Non-pigmented ciliary epithelial cell (primary cell): ENCODE results near the gene SLC44A2.

Source experiments
- DNase-seq: peaks from one replicate; pipeline ENCODE4 v3.0.0-alpha.2; 2010; ENCODE audit warnings: low read depth

The SLC44A2 gene

DNA sequence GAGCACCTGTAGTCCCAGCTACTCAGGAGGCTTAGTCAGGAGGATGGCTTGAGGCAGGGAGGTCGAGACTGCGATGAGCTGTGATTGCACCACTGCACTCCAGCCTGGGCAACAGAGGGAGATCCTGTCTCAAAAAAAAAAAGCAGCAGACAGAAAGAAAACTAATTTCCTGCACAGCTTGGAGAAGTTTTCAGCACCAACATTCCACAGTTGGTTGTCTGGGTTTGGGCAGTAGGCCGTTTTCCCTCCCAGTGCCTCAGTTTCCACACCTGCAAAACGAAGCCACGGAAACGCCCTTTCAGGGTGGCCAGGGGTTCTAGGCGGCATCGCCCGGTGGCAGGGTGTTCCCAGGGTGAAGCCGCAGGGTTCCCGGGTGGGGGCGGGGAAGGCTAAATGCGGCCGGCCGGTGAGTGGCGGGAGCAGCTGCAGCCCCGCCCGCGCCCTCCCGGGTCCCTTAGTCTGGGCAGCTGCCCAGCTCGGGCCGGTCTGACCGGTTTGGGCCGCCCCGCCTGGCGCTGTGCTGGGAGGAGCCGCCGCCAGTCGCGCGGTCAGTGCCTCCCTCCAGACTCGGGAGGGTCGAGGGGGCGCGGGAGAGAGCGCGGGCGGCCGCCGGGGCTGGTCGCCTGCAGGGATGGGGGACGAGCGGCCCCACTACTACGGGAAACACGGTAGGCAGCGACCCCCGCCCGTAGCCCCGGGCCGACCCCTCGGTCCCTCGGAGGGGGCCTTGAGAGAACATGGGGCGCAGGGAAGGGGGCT lies at the start of gene SLC44A2:
Gene SLC44A2, plus strand, starts transcription at position 551 of the 759 bp plus-strand sequence. Its CDS starts 81 bp downstream, at position 632.
- DNase-seq, result no peak

DNA sequence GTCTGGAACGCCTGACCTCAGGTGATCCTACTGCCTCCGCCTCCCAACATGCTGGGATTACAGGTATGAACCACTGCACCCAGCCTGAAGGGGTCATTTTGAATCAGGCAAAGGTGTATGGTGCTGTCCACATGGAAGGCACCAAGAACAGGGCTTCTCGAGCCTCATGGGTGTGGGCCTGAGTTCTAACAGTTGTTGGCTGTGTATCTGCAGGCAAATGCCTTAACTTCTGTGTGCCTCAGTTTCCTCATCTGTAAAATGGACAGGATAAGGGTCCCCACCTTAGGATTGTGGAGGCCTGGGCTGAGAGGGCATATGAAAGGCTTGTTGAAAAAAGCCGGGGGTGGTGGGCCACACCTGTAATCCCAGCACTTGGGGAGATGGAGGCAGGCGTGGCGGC lies 47.4 kb upstream of the SLC44A2 start:
- DNase-seq, result no peak

DNA sequence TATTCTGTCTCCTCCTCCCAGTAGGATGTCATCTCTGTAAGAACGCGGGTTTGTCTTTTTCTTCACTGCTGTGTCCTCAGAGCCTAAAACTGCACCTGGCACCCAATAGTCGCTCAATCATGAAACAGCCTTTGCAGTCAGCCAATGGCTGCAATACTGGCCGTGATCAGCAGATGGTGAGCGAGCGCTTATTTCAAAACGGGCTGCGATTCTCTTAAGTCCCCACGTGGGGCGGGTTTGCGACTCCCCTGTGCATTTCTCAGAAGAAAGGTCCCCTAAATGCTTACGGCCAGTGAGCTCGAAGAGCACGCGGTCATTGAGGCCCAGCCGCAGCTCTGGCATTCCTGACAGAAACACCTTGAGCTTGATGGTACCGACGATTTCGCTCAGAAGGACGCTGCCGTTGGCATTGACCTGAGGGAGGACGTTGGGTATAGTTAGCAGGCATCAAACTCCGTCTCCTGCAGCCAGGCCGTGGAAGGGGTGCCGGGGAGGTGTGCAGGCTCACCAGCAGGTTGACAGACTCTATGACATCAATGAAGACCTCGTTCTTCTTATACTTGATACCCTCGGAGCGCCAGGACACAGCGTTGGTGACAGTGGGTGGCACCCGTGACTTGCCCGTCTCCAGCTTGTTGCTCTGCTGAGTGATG lies 44.2 kb upstream of the SLC44A2 start:
- DNase-seq, result peak; percentile 66

DNA sequence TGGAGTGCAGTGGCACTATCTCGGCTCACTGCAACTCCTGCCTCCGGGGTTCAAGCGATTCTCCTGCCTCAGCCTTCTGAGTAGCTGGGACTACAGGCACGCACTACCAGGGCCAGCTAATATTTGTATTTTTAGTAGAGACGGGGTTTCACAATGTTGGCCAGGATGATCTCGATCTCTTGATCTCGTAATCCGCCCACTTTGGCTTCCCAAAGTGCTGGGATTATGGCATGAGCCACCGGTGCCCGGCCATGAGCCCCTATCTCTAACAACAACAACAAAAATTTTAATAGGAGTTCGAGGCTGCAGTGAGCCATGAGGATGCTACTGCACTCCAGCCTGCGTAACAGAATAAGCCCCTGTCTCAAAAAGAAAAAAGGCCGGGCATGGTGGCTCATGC lies 43.3 kb upstream of the SLC44A2 start:
- no peak for DNase-seq

DNA sequence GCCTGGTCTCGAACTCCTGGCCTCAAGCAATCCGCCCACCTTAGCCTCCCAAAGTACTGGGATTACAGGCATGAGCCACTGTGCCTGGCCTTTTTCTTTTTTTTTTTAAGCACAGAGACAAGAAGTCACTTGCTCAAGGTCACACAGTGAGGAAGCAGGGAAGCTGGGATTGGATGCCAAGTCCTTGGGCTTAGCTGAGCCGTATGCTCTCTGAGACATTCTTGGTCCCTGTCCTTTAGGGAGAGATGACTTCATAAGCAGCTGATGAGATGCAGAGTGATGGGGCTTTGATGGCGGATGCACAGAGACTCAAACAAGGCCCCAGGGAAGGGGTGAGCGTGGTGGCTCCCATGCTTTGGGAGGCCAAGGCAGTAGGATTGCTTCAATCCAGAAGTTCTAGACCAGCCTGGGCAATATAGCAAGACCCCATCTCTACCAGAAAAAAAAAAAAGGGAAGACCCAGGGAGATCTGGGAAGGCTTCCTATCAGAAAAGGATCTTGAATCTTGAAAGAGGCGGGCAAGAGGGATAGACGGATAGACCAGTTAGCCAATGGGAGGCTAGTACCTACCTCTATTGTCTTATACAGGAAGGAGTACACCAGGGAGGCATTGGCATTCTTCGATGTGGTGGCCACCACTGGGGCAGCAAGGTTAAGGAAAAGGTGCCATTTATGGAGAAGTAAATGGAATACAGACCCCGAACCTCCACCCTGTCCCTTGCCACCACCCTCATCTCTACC lies 42.1 kb upstream of the SLC44A2 start:
- no peak for DNase-seq

DNA sequence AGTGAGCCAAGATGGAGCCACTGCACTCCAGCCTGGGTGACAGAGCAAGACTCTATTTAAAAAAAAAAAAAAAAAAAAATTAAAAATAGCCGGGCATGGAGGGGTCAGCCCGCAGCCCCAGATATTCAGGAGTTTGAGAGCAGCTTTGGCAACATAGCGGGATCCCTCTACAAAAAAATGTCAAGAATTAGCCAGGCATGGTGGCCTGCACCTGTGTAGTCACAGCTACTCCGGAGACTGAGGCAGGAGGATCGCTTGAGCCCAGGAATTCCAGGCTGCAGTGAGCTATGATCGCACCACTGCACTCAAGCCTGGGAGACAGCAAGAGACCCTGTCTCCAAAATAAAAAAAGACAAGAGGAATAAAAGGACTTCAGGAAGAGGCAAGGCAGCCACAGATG lies 39.0 kb upstream of the SLC44A2 start:
- no peak for DNase-seq

DNA sequence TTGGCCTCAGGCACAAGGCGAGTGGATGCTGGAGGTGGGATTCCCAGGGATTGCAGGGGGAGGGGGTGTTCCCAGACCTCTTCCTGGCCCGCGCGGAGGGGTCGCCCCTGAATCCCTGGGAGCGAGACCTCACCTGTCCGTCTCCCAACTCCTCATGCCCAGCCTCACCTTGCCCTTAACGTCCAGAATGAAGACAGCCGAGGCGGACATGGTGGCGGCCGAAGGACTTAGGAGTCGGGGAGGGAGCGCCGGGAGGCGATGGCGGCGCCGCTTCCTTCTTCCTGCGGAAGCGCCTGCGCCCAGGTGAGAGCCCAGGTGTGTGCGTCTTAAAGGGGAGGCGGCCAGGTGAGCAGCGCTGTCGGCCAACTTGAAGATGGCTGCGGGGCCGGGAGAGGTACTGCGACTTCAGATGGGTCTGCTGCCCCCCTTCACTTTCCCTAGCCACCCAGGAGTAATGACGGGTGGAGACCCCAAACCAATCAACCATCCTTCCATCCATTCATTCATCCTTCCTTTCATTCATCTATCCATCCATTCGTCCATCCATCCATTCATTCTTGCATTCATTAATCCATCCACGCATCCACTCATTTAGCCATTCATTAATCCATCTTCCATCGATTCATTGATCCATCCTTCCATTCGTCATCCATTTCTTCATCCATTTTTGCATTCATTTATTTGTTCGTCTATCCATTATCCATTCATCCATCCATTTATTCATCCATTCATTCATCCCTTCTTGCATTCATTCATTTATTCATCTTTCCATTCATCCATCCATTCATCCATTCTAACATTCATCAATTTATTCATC lies 38.1 kb upstream of the SLC44A2 start, which contains the start of gene AP1M2:
Gene AP1M2, minus strand, starts transcription at position 291 of the 817 bp plus-strand sequence. Its CDS starts 81 bp downstream, at position 210.
- no peak for DNase-seq

DNA sequence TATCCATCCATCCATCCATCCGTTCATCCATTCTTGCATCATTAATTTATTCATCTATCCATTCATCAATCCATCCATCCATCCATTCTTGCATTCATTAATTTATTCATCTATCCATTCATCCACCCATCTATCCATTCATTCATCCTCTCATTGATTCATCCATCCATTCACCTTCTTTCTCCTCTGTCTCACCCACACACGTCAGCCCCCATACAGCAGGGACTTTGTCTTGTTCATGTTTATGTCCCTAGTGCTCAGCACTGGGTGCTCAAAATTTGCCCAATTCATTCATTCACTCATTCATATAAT lies 37.6 kb upstream of the SLC44A2 start:
- DNase-seq, result no peak

DNA sequence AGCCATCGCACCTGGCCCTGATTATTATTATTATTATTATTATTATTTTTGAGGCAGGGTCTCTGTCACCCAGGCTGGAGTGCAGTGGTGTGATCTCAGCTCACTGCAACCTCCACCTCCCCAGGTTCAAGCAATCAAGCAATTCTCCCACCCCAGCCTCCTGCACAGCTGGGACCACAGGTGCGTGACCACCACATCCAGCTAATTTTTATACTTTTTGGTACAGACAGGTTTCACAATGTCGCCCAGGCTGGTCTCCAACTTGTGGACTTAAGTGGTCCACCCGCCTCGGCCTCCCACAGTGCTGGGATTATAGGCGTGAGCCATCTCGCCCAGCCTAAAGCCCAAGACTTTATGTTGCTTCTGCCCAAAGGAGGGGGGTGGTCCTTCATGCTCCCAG lies 32.2 kb upstream of the SLC44A2 start:
- DNase-seq, result no peak

DNA sequence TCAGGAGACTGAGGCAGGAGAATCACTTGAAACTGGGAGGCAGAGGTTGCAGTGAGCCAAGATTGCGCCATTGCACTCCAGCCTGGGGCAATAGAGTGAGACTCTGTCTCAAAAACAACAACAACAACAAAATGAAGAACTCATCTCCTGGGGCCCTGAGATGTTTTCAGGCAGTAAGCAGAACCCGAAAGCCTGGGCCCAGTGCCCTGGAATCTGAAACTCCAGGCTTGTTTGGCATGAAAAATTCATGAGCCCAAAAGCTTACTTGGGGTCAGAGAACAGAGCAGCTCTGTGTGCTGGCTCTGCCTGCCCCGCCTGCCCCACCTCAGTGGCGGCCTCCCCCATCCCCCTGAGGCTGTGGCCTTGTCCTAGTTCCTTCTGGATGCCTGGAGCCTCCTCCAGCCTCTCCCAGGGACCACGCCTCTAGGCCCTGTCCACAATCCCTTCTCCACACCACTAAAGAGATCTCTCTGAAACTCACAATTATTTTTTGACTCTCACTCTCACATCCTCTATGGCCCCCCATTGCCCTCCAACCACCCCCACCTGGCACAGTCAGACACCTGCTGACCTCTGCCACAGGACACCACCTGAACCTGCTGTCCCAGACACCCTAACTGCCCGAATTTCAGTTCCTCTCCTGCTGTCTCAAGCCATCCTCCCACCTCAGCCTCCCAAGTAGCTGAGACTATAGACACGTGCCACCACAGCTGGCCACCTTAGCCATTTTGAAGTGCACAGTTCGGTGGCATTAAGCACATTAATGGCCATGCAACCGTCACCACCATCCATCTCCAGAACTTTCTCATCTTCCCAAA lies 31.3 kb upstream of the SLC44A2 start:
- DNase-seq, result no peak

DNA sequence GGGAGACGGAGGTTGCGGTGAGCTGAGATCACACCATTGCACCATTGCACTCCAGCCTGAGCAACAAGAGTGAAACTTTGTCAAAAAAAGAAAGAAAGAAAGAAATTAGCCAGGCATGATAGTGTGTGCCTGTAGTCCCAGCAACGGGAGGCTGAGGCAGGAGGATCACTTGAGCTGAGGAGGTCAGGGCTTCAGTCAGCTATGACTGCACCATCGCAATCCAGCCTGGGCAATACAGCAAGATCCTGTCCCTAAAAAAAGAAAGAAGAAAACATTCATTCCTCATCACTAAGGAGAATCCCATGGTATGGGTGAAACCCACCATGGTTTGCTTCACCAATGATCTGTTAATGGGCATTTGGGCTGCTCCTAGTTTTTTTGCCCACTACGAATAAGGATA lies 25.2 kb upstream of the SLC44A2 start:
- no peak for DNase-seq

DNA sequence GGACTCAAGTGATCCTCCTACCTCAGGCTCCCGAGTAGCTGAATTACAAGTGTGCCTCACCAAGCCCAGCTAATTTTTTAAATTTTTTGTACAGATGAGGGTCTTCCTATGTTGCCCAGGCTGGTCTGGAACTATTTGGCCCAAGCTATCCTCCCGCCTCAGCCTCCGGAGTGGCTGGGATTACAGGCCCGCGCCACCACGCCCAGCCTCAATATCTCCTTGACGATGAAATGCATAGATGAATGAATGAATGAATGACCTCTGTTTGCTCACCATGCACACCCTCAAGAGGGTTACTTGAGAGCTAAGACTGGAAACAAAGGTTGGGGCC lies 23.4 kb upstream of the SLC44A2 start:
- DNase-seq, result no peak

DNA sequence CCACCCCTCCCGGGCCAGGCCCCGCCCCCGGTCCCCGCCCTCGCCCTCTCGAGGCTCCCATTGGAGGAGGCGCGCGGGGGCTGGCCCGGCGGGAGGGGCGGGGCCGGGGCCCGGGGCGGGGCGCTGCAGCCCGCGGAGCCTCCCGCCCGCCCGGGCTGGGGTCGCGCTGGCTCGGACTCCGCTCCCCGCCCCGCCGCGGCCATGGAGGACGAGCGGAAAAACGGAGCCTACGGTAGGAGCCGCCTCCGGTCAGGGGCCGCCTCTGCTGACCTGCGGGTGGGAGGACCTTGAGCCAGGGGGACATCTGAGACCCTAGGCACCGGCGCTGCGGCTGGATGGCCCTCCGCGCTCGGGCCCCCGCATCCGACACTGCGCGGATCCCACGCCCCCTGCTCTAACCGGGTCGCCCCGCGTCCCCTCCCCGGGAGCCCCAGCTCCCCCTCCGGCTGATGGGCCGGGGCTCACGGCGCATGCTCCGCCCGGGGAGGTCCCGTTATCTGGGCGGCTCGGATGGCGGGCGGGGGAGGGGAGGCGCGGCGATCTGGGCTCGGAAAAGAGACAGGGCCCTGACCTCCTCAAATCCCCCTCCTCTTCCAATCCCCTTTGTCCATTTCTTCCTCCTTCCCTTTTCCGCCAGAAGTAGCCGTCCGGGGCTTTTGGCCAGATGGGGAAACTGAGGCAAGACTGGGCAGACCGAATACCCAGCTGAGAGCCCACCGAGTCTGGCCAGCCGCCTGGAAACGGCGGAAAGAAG lies 22.8 kb upstream of the SLC44A2 start:
- no peak for DNase-seq

DNA sequence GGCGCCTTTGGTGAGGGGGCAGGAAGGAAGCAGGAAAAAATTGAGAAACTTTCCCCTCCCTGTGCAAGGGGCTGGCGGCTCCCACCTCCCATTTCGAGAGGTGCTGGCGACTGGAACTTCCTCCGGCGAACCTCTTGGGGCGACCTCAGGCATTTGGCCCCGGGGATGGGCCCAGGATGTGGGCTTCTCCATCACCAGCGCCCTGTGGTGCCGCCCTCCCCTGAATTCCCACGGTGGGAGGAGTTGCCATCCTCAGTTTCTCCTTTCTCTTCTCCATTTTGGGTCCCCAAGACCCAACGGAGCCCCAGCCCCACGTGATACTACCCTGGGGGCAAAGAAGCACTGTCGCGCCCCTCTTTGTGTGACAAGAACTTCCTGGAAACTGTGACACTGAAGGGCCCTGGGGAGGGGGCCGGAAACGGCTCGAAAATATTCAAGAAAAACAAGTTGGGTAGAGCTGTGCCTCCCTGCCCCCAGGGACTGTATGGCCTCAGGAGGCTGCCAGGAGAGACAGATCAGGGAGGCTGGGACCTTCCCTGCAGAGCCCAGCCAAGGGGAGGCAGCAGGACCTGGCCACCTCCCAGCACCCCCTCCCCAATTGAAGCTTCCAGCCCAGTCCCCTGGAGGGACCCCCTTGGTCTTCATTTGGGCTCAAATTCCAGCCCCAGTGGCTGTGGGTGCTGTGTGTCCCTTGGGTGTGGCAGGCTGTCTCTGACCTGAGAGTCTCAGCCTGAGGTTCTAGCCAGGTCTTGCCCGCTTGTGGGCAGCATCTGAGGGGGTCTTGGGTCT lies 22.1 kb upstream of the SLC44A2 start:
- no peak for DNase-seq

DNA sequence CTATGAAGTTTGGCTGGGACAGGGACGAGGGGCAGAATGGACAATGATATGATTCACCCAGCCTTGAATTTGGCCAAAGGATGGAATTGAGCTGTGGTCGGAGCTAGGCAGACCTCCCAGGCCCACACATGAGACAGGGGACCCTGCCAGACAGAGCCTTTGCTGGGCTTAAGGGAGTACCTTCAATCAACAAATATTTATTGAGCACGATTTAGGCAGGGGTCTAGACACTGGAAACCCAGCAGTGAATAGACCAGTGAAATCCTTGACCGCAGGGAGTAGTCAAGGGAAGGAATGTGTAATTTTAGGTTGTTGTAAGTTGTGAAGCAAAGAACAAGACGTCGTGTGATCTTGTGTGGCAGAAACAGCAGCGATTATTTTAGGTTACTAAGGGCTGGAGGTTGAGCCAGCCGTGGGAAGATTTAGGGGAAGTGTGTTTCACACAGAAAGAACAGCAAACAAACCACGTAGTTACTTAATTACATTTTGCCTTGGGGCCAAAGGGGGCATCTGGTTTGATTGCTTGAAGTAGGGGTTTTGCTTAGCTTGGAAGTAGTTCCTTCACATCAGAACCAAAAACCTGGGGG lies 21.4 kb upstream of the SLC44A2 start:
- no peak for DNase-seq

DNA sequence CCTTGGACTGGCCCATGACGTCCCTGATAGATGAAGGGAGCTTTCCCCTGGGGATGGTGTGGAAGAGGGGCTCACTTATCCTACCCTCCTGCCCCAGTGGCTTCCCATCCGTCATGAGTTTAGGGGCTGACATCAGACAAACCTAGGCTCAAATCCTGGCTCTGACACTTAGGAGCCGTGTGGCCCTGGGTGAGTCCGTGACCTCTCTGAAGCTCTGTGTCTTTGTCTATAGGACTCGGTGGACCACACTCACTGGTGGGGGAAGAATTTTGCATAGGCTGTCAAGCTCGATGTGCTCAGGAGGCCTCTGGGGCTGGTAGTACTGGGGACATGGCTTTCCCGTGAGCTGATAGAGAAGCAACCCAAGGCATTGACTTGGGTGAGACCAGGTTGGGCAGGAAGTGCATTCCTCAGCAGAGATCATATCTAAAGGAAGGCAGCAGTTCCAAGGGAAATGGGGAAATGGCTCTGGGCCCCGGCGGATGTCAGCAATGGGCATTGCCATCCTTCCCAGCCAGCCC lies 20.8 kb upstream of the SLC44A2 start:
- DNase-seq, result no peak

DNA sequence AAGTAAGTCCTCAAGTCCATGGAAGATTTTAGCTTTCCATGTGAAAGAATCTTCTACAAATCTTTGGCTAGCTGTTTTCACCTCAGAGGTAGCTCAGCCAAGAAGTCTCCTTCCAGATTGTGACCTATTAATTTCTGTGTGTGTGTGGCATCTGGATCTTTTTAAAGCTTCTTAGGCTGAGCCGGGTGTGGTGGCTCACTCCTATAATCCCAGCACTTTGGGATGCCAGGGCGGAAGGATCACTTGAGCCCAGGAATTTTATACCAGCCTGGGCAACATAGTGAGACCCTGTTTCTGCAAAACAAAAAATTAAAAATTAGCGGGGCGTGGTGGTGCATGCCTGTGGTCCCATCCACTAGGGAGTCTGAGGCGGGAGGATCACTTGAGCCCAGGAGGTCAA lies 13.4 kb upstream of the SLC44A2 start:
- DNase-seq, result no peak

DNA sequence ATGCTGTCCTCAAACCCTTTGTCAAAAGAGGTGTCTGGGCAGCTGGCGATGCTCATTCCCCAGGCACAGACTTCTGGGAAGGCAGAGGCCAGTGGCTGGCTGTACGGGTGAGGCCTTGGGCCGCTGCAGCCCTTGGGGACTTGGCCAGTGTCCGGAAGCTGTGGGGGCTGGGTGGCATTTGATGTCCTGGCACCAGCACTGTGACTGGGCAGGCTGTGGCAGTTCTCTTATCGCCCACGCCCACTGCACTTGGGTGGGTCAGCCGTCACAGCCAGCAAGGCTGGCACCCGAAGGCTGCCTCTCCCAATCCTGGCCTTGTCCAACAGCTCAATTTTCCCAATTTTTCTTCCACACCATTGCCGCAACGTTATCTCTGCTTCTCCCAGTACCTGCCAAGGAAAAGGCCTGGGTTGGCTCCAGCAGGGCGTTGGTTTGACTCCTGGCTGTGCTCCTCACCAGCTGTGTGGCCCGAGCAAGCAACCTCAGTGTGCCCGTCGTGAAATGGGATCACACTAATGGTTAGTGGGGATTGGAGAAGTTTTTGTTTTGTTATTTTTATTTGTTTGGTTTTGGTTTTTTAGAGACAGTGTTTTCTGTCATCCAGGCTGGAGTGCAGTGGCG lies 12.7 kb upstream of the SLC44A2 start:
- no peak for DNase-seq
